Natural killer cell treated with Interleukin-12 subunit alpha and Interleukin-12 subunit beta and Interleukin-15 and Interleukin-18, amount 100 ng/mL, for 72 hours (primary cell): ENCODE data around the gene OR1E1. TPM values are rescaled to one million over a fixed set of nuclear protein-coding genes. Genes with fewer than 3 reads are reported as not detected.
"Not testable (repeated sequence)": the region's sequence is repeated elsewhere in the genome, so short reads cannot be mapped to it uniquely, and the experiment has no call there.

Experiments
- ATAC-seq, 2 donors: fragments of 150-1000 bp; cut with Tn5 transposase in 1 of 2; sonication (Bioruptor Pico), chemical (Tn5 transposase) in 1 of 2; 2 replicates each; pipeline ENCODE4 v1.10.0; 2021
- DNase-seq: peaks from one replicate; pipeline ENCODE4 v3.0.0; 2022; ENCODE audit warnings: low spot score
- H3K27ac Mint-ChIP-seq, 2 donors: 1 replicate in 1 of 2; 2 replicates in 1 of 2; pipeline ENCODE4 v1.8.0; 2022; ENCODE audit warnings: mixed read lengths in 2 of 2, mild to moderate bottlenecking in 1 of 2, moderate library complexity in 1 of 2
- H3K27me3 Mint-ChIP-seq, 2 donors: 1 replicate in 1 of 2; 2 replicates in 1 of 2; pipeline ENCODE4 v1.8.0; 2022; ENCODE audit warnings: mixed read lengths in 2 of 2
- H3K36me3 Mint-ChIP-seq: one replicate; pipeline ENCODE4 v1.8.0; 2022; ENCODE audit warnings: mixed read lengths
- H3K4me1 Mint-ChIP-seq, 2 donors: 1 replicate in 1 of 2; 2 replicates in 1 of 2; pipeline ENCODE4 v1.8.0; 2022; ENCODE audit warnings: low read depth in 2 of 2, mixed read lengths in 2 of 2, mild to moderate bottlenecking in 1 of 2
- H3K4me3 Mint-ChIP-seq: one replicate; pipeline ENCODE4 v1.8.0; 2022; ENCODE audit warnings: mixed read lengths
- H3K9me3 Mint-ChIP-seq: 2 replicates; pipeline ENCODE4 v1.8.0; 2022; ENCODE audit warnings: mixed read lengths
- total RNA-seq, 2 donors: library from RNA; stranded (reverse); gene quantifications; one replicate each; pipeline ENCODE4 v1.2.3, GENCODE V29; 2022

OR1E1 gene, protein sequence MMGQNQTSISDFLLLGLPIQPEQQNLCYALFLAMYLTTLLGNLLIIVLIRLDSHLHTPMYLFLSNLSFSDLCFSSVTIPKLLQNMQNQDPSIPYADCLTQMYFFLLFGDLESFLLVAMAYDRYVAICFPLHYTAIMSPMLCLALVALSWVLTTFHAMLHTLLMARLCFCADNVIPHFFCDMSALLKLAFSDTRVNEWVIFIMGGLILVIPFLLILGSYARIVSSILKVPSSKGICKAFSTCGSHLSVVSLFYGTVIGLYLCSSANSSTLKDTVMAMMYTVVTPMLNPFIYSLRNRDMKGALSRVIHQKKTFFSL
- total RNA-seq: not detected

GRCh38 chr17:3398310-3398709 is at the start of gene OR1E1:
OR1E1 (minus strand) TSS chr17:3398410; CDS start chr17:3398410, 0 bp downstream.
- no peaks in the 10 kb centered on the region for H3K4me1 Mint-ChIP-seq
- no peak within 1 kb of the TSS for H3K27ac Mint-ChIP-seq
- H3K27me3 Mint-ChIP-seq: peaks cover 23 to 57% of the 10 kb centered on the region in 2 donors
- H3K36me3 Mint-ChIP-seq: no peaks in the 10 kb centered on the region
- no peak for ATAC-seq
- no peak within 1 kb of the TSS for H3K4me3 Mint-ChIP-seq
- no peak for DNase-seq
- H3K9me3 Mint-ChIP-seq: no peaks in the 10 kb centered on the region

GRCh38 chr17:3447625-3448024 is 49.4 kb upstream of the OR1E1 start:
- DNase-seq (no peak), ATAC-seq (peak; percentile 54 to 73)
- H3K27ac Mint-ChIP-seq: no peak overlapping the region
- no peaks in the 10 kb centered on the region for H3K9me3 Mint-ChIP-seq
- peaks cover 4 to 36% of the 10 kb centered on the region in 2 donors for H3K27me3 Mint-ChIP-seq
- H3K4me3 Mint-ChIP-seq: no peak overlapping the region
- peaks cover 0 to 3% of the 10 kb centered on the region in 2 donors for H3K4me1 Mint-ChIP-seq
- H3K36me3 Mint-ChIP-seq: no peaks in the 10 kb centered on the region

DNA sequence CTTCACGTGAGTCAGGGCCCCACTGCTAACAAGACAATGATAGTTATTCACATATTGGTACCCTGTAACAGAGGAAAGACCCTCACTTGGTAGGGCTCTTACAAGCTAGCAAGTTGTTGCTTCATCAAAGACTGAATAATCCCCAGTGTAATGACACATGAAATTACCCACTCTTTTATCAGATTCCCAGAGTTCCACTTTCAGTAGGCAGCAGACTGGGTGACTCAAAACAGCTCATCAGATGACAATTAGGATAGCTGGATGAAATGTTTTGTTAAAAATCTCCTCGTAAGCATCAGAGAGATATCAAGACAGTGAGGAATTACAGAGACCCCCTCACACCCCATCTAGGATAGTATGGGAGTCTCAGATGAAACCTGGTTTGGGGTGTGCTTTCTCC is 42.2 kb upstream of the OR1E1 start:
- Mint-ChIP-seq H3K9me3 (no peaks in the 10 kb centered on the region), H3K27me3 (peaks cover 13 to 21% of the 10 kb centered on the region in 2 donors), H3K4me1 (no peaks in the 10 kb centered on the region), H3K4me3 (no peak overlapping the region), H3K27ac (no peak overlapping the region), H3K36me3 (no peaks in the 10 kb centered on the region)
- no peak for ATAC-seq
- no peak for DNase-seq

DNA sequence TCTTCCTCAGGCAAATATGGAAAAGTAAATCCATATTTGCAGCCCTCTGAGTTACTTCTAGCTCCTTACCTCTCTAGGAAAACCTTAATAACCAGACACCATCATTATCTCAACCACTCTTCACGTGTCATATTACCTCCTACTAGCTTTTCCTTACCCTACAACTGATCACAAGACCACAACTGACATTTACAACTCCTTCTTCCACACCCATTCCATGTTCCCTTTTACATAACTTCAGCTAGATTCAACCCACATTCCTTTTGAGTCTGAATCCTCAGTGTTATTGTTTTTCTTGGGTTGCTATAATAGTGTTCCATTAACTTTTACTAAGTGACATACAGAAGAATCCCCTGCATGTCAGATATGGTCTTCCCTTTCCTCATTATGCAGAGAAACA is 40.2 kb upstream of the OR1E1 start:
- Mint-ChIP-seq H3K27me3 (peaks cover 22 to 23% of the 10 kb centered on the region in 2 donors), H3K27ac (no peak overlapping the region), H3K36me3 (no peaks in the 10 kb centered on the region), H3K9me3 (no peaks in the 10 kb centered on the region), H3K4me1 (no peaks in the 10 kb centered on the region), H3K4me3 (no peak overlapping the region)
- ATAC-seq (no peak), DNase-seq (no peak)

- Mint-ChIP-seq H3K4me1 (no peaks in the 10 kb centered on the region), H3K36me3 (no peaks in the 10 kb centered on the region), H3K27me3 (peaks cover 24 to 29% of the 10 kb centered on the region in 2 donors), H3K4me3 (no peak within 1 kb of the TSS), H3K9me3 (no peaks in the 10 kb centered on the region), H3K27ac (no peak within 1 kb of the TSS)
- DNase-seq (no peak), ATAC-seq (no peak)
Observed at GRCh38 chr17:3433741-3434140, 35.5 kb upstream of the OR1E1 start, which contains the start of gene OR1E2. OR1E2 (minus strand) TSS chr17:3433841; CDS start chr17:3433841, 0 bp downstream.

DNA sequence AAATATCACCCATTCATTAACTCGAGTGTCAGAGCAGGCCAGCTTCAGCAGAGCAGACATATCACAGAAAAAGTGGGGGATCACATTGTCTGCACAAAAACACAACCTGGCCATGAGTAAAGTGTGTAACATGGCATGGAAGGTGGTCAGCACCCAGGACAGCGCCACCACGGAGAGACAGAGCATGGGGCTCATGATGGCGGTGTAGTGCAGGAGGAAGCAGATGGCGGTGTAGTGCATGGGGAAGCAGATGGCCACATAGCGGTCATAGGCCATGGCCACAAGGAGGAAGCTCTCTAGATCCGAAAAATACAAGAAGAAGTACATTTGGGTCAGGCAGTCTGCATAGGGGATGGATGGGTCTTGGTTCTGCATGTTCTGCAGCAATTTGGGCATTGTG is 35.0 kb upstream of the OR1E1 start:
- H3K9me3 Mint-ChIP-seq, H3K27ac Mint-ChIP-seq, H3K4me3 Mint-ChIP-seq, DNase-seq, H3K4me1 Mint-ChIP-seq, H3K36me3 Mint-ChIP-seq: not testable (repeated sequence)
- ATAC-seq: peak in 1 of 2 donors; percentile 9
- H3K27me3 Mint-ChIP-seq: peaks cover 18 to 29% of the 10 kb centered on the region in 2 donors

- H3K4me1 Mint-ChIP-seq: no peaks in the 10 kb centered on the region
- H3K27ac Mint-ChIP-seq: no peak overlapping the region
- no peaks in the 10 kb centered on the region for H3K36me3 Mint-ChIP-seq
- H3K27me3 Mint-ChIP-seq: peaks cover 17 to 34% of the 10 kb centered on the region in 2 donors
- DNase-seq (no peak), ATAC-seq (no peak)
- no peak overlapping the region for H3K4me3 Mint-ChIP-seq
- H3K9me3 Mint-ChIP-seq: no peaks in the 10 kb centered on the region
Observed at GRCh38 chr17:3418222-3418621, 20.0 kb upstream of the OR1E1 start.

GRCh38 chr17:3415610-3416009 is 17.4 kb upstream of the OR1E1 start:
- Mint-ChIP-seq H3K27me3 (peaks cover 17 to 32% of the 10 kb centered on the region in 2 donors), H3K36me3 (no peaks in the 10 kb centered on the region), H3K27ac (no peak overlapping the region), H3K9me3 (no peaks in the 10 kb centered on the region), H3K4me1 (peaks cover 4 to 5% of the 10 kb centered on the region in 2 donors), H3K4me3 (no peak overlapping the region)
- ATAC-seq (no peak), DNase-seq (no peak)

GRCh38 chr17:3412216-3412615 is 14.0 kb upstream of the OR1E1 start:
- not testable (repeated sequence) for DNase-seq, H3K9me3 Mint-ChIP-seq, H3K27ac Mint-ChIP-seq, H3K4me3 Mint-ChIP-seq, H3K4me1 Mint-ChIP-seq, H3K36me3 Mint-ChIP-seq
- H3K27me3 Mint-ChIP-seq: peaks cover 22 to 34% of the 10 kb centered on the region in 2 donors
- peak in 1 of 2 donors; percentile 11 for ATAC-seq

DNA sequence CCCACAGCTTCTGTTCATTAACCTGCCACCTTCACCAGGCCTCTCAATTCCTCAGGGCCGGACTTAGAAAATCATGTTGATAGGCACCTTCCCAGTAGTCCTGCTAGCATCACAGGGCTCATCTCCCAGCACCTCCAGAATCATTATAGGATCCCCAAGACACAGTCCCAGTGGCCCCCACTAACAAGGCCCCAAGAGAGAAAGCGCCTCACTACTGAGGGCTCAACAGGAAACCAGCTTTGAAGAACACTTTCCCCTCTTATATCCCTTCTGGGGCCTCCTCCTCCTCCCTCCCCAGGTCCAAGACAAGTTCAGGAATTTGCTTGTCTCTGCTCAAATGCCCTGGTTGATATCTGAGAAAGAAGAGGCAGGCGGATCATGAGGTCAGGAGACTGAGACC is 12.9 kb upstream of the OR1E1 start, which contains the start of gene OR3A3:
OR3A3 (plus strand) TSS at position 301 of the 400 bp plus-strand sequence.
- peaks cover 3% of the 10 kb centered on the region for H3K9me3 Mint-ChIP-seq
- peaks cover 10% of the 10 kb centered on the region for H3K36me3 Mint-ChIP-seq
- H3K27me3 Mint-ChIP-seq: peaks cover 26 to 38% of the 10 kb centered on the region in 2 donors
- no peak within 1 kb of the TSS for H3K27ac Mint-ChIP-seq
- H3K4me1 Mint-ChIP-seq: peaks cover 4 to 5% of the 10 kb centered on the region in 2 donors
- ATAC-seq (no peak), DNase-seq (no peak)
- H3K4me3 Mint-ChIP-seq: no peak within 1 kb of the TSS

GRCh38 chr17:3403856-3404255 is 5.6 kb upstream of the OR1E1 start:
- not testable (repeated sequence) for ATAC-seq, H3K4me1 Mint-ChIP-seq, H3K27ac Mint-ChIP-seq, H3K9me3 Mint-ChIP-seq, DNase-seq, H3K4me3 Mint-ChIP-seq, H3K36me3 Mint-ChIP-seq
- peaks cover 34 to 56% of the 10 kb centered on the region in 2 donors for H3K27me3 Mint-ChIP-seq

- Mint-ChIP-seq H3K27me3 (peaks cover 28 to 48% of the 10 kb centered on the region in 2 donors), H3K4me1 (no peaks in the 10 kb centered on the region), H3K27ac (no peak overlapping the region), H3K36me3 (no peaks in the 10 kb centered on the region), H3K9me3 (no peaks in the 10 kb centered on the region), H3K4me3 (no peak overlapping the region)
- DNase-seq (no peak), ATAC-seq (no peak)
Observed at GRCh38 chr17:3401786-3402185, 3.6 kb upstream of the OR1E1 start.

- ATAC-seq (no peak), DNase-seq (no peak)
- Mint-ChIP-seq H3K36me3 (no peaks in the 10 kb centered on the region), H3K27ac (no peak overlapping the region), H3K9me3 (no peaks in the 10 kb centered on the region), H3K4me1 (no peaks in the 10 kb centered on the region), H3K4me3 (no peak overlapping the region), H3K27me3 (peaks cover 22 to 49% of the 10 kb centered on the region in 2 donors)
Observed at GRCh38 chr17:3400055-3400454, 1.8 kb upstream of the OR1E1 start.

GRCh38 chr17:3397801-3398200 is 409 bp downstream of the OR1E1 start:
- not testable (repeated sequence) for H3K36me3 Mint-ChIP-seq, ATAC-seq
- H3K27me3 Mint-ChIP-seq: peaks cover 23 to 53% of the 10 kb centered on the region in 2 donors

More at GRCh38 chr17:3397801-3398200, 409 bp downstream of the OR1E1 start:
- not testable (repeated sequence) for H3K4me3 Mint-ChIP-seq, DNase-seq, H3K9me3 Mint-ChIP-seq, H3K4me1 Mint-ChIP-seq, H3K27ac Mint-ChIP-seq
